ENCODE results near the gene RC3H2. TPM values are rescaled to one million over a fixed set of nuclear protein-coding genes. Genes with fewer than 3 reads are reported as not detected.
"Not testable (repeated sequence)": the region's sequence is repeated elsewhere in the genome, so short reads cannot be mapped to it uniquely, and the experiment has no call there.

Gene RC3H2
- total RNA-seq, 1 donor from 2014 or later = 25.1 TPM

DNA sequence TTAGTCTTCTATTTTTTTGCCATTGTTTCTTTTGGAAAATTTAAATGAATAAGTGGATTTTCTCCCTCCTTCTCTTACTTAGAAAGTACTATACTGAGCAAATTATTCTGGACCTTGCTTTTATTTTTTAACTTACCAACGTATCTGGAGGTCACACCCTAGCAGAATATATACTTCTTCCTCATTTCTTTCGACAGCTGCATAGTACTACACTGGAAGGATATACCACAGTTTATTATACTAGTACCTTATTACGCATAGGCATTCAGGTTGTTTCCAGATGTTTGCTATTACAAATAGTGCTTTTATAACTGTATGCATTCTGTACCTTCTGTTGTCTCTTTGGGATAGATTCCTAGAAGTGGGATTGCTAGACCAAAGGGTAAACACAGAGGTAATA, 16.7 kb downstream of the RC3H2 start:
- DNase-seq (ENCODE audit: low spot score in 2 of 2) = no peak
- Histone ChIP-seq H3K27ac (no peak overlapping the region), H3K4me1 (no peaks in the 10 kb centered on the region), H3K27me3 (no peaks in the 10 kb centered on the region), H3K9me3 (no peaks in the 10 kb centered on the region), H3K4me3 (no peak overlapping the region), H3K36me3 (peaks cover 61 to 68% of the 10 kb centered on the region in 2 donors)
- TF ChIP-seq, protein P1, sequence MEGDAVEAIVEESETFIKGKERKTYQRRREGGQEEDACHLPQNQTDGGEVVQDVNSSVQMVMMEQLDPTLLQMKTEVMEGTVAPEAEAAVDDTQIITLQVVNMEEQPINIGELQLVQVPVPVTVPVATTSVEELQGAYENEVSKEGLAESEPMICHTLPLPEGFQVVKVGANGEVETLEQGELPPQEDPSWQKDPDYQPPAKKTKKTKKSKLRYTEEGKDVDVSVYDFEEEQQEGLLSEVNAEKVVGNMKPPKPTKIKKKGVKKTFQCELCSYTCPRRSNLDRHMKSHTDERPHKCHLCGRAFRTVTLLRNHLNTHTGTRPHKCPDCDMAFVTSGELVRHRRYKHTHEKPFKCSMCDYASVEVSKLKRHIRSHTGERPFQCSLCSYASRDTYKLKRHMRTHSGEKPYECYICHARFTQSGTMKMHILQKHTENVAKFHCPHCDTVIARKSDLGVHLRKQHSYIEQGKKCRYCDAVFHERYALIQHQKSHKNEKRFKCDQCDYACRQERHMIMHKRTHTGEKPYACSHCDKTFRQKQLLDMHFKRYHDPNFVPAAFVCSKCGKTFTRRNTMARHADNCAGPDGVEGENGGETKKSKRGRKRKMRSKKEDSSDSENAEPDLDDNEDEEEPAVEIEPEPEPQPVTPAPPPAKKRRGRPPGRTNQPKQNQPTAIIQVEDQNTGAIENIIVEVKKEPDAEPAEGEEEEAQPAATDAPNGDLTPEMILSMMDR (IDR thresholded peaks at IDR 0.05) = no peak
- intact Hi-C loops (cut with DNase I) = no loop called here

DNA sequence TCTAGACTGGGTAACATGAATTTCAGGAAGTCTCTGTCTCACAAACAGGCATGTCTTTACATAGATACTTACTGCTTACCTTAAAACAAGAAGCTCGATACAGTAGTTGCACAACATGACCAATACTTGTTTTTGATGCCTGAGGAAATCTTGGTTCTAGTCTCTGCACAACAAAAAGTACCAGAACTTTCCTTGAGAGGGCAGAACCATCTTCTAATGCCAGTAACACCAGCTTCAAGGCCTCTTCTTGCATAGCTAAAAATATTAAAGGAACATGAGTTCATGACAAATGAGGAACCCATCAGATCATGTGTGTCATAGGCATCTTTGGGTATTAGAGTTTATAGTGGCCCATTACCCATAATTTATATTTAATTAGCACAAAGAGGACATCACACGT, 22.0 kb downstream of the RC3H2 start:
- H3K9me3 ChIP-seq = no peaks in the 10 kb centered on the region
- H3K4me1 ChIP-seq = no peaks in the 10 kb centered on the region
- TF ChIP-seq, protein P1 (IDR thresholded peaks at IDR 0.05) = no peak
- no peak overlapping the region for H3K27ac ChIP-seq
- no peak for DNase-seq (ENCODE audit: low spot score in 2 of 2)
- no peak overlapping the region for H3K4me3 ChIP-seq
- peaks cover 77 to 81% of the 10 kb centered on the region in 2 donors for H3K36me3 ChIP-seq
- intact Hi-C loops (cut with DNase I) = no loop called here
- no peaks in the 10 kb centered on the region for H3K27me3 ChIP-seq

DNA sequence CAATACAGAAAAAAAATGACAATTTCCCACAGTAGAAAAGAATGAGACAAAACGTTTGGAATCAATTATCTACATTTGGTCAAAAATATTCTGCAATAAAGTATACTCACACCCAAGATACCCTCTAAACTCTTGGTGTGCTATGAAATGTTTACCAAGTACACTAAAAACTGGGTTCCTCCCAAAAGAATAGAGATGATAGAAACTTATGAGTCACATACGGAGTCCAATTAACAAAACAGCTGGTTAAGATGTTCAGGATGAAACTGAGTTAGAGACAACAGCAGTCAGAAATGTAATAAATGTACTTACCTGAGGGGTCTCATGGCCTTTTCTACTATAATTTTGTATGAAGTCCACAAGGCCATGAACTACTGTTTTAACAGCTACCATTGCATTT, 25.7 kb downstream of the RC3H2 start:
- peaks cover 86 to 96% of the 10 kb centered on the region in 2 donors for H3K36me3 ChIP-seq
- no peak for DNase-seq (ENCODE audit: low spot score in 2 of 2)
- H3K4me3 ChIP-seq = no peak overlapping the region
- no peaks in the 10 kb centered on the region for H3K9me3 ChIP-seq
- H3K27ac ChIP-seq = no peak overlapping the region
- TF ChIP-seq, protein P1 (IDR thresholded peaks at IDR 0.05) = no peak
- intact Hi-C loops (cut with DNase I) = no loop called here
- H3K27me3 ChIP-seq = no peaks in the 10 kb centered on the region
- H3K4me1 ChIP-seq = no peaks in the 10 kb centered on the region

DNA sequence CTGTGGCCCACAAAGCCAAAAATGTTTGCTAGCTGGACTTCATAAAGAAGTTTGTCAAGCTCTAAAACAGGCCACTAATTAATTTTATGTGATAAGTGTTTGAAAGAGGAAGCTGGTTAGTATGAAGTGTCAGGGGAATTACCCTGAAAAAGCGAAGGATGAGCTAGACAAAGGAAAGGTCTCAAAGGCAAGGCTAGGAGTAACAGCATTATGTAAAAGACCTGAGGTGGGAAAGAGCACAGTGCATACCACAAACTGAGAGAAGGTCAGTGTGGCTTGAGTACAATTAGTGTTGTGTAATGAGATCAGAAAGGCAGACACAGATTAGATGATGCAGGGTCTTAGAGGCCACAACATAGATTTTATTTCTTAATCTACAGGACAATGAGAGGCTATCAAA, 29.6 kb downstream of the RC3H2 start:
- Histone ChIP-seq H3K27ac (no peak overlapping the region), H3K36me3 (peaks cover 76 to 96% of the 10 kb centered on the region in 2 donors), H3K27me3 (no peaks in the 10 kb centered on the region), H3K9me3 (no peaks in the 10 kb centered on the region), H3K4me3 (no peak overlapping the region), H3K4me1 (no peaks in the 10 kb centered on the region)
- no peak for DNase-seq (ENCODE audit: low spot score in 2 of 2)
- intact Hi-C loops (cut with DNase I) = no loop called here
- TF ChIP-seq, protein P1 (IDR thresholded peaks at IDR 0.05) = no peak

DNA sequence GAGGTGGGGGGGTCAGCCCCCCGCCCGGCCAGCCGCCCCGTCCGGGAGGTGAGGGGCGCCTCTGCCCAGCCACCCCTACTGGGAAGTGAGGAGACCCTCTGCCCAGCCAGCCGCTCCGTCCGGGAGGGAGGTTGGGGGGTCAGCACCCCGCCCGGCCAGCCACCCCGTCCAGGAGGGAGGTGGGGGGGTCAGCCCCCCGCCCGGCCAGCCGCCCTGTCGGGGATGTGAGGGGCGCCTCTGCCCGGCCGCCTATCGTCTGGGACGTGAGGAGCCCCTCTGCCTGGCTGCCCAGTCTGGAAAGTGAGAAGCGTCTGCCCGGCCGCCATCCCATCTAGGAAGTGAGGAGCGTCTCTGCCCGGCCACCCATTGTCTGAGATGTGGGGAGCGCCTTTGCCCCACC, 37.9 kb downstream of the RC3H2 start:
- intact Hi-C loops (cut with DNase I); H3K9me3 ChIP-seq; H3K27me3 ChIP-seq; H3K27ac ChIP-seq; H3K4me1 ChIP-seq; H3K4me3 ChIP-seq; DNase-seq (ENCODE audit: low spot score in 2 of 2): not testable (repeated sequence)
- peaks cover 15 to 33% of the 10 kb centered on the region in 2 donors for H3K36me3 ChIP-seq

DNA sequence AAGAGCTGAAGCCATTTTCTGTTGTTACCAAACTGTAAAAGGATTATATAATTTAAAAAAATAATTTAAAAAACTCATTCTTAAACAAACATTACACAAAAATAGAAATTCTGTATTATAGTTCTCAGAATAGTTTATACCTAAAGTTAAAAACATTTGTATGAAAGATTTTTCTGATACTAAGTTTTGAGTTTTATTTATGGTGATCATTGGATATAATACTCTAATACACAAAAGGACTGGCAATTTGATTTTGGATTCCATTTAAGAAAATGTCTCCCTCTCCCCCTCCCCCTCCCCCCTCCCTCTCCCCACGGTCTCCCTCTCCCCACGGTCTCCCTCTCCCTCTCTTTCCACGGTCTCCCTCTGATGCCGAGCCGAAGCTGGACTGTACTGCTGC, 39.1 kb downstream of the RC3H2 start:
- Histone ChIP-seq H3K4me3 (no peak overlapping the region), H3K36me3 (peaks cover 11 to 22% of the 10 kb centered on the region in 2 donors), H3K27ac (no peak overlapping the region), H3K27me3 (no peaks in the 10 kb centered on the region), H3K9me3 (no peaks in the 10 kb centered on the region), H3K4me1 (no peaks in the 10 kb centered on the region)
- DNase-seq (ENCODE audit: low spot score in 2 of 2) = no peak
- intact Hi-C loops (cut with DNase I) = no loop called here
- TF ChIP-seq, protein P1 (IDR thresholded peaks at IDR 0.05) = no peak
